HG03045 (cell line): ENCODE results near the gene ZP1.
"Not testable (repeated sequence)": the region's sequence is repeated elsewhere in the genome, so short reads cannot be mapped to it uniquely, and the experiment has no call there.

ENCODE experiments used
- ATAC-seq: cut with Tn5 transposase; IDR thresholded peaks from one replicate; pipeline ENCODE4 v1.9.1; 2021; ENCODE audit warnings: mild to moderate bottlenecking, moderate library complexity; ENCODE audit not compliant: unreplicated experiment

Gene ZP1

GRCh38 chr11:60866911-60867870, at the start of gene ZP1:
Gene ZP1, plus strand, starts transcription at chr11:60867542. Its CDS starts 20 bp downstream, at chr11:60867562.
- no peak for ATAC-seq

- no peak for ATAC-seq
Measured at GRCh38 chr11:60818057-60818456, 49.3 kb upstream of the ZP1 start.

- ATAC-seq, result no peak
Measured at GRCh38 chr11:60821827-60822599, 45.3 kb upstream of the ZP1 start.

- not testable (repeated sequence) for ATAC-seq
Measured at GRCh38 chr11:60823745-60824306, 43.5 kb upstream of the ZP1 start.

GRCh38 chr11:60825118-60825517, 42.2 kb upstream of the ZP1 start:
- no peak for ATAC-seq

GRCh38 chr11:60825790-60826189, 41.6 kb upstream of the ZP1 start:
- no peak for ATAC-seq

GRCh38 chr11:60830478-60831142, 36.7 kb upstream of the ZP1 start:
- no peak for ATAC-seq

- peak; percentile 82 for ATAC-seq
Measured at GRCh38 chr11:60831143-60831500, 36.2 kb upstream of the ZP1 start.

- no peak for ATAC-seq
Measured at GRCh38 chr11:60831501-60832079, 35.8 kb upstream of the ZP1 start.

- no peak for ATAC-seq
Measured at GRCh38 chr11:60834742-60835533, 32.4 kb upstream of the ZP1 start.

- ATAC-seq, result no peak
Measured at GRCh38 chr11:60835534-60835846, 31.9 kb upstream of the ZP1 start.

GRCh38 chr11:60836866-60837515, 30.4 kb upstream of the ZP1 start:
- no peak for ATAC-seq

- no peak for ATAC-seq
Measured at GRCh38 chr11:60838132-60838531, 29.2 kb upstream of the ZP1 start.

- no peak for ATAC-seq
Measured at GRCh38 chr11:60840470-60841430, 26.6 kb upstream of the ZP1 start.

GRCh38 chr11:60841797-60842667, 25.3 kb upstream of the ZP1 start, which contains the start of gene CCDC86:
Gene CCDC86, plus strand, starts transcription at chr11:60842113. Its CDS starts 12 bp downstream, at chr11:60842125.
- peak; percentile 71 for ATAC-seq

- no peak for ATAC-seq
Measured at GRCh38 chr11:60842668-60843600, 24.4 kb upstream of the ZP1 start.
